ENCODE results near the gene TYROBP.

- no peak for TF ChIP-seq CTCF (IDR thresholded peaks at IDR 0.05)
- TF ChIP-seq POLR2A (IDR thresholded peaks at IDR 0.05), result no peak
Observed at GRCh38 chr19:35871611-35872010, 36.5 kb downstream of the TYROBP start.
